ENCODE data around the gene SH3PXD2A. TPM values are rescaled to one million over a fixed set of nuclear protein-coding genes. Genes with fewer than 3 reads are reported as not detected.

Gene SH3PXD2A
- total and polyA plus RNA-seq, 10 of the 15 experiments (the other 5 are each of a cell fraction or from before 2014, with no cell fraction given), result 0.63 to 14.0 (median 4.4) TPM

DNA sequence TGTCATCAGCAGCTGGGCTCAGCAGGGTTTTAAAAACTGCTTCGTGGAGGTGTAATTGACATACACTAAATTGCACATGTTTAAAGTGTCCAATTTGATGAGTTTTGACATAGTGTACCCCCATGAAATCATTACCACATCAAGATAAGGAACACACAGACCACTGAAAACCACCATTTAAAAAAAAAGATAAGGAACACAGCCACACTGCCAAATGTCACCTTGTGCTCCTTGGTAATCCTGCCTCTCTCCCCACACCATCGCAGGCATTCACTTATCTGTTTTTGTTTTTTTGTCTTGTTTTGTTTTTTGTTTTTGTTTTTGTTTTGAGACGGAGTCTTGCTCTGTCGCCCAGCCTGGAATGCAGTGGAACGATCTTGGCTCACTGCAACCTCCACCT is 286.9 kb downstream of the SH3PXD2A start (continued):
- TF ChIP-seq, protein P1, sequence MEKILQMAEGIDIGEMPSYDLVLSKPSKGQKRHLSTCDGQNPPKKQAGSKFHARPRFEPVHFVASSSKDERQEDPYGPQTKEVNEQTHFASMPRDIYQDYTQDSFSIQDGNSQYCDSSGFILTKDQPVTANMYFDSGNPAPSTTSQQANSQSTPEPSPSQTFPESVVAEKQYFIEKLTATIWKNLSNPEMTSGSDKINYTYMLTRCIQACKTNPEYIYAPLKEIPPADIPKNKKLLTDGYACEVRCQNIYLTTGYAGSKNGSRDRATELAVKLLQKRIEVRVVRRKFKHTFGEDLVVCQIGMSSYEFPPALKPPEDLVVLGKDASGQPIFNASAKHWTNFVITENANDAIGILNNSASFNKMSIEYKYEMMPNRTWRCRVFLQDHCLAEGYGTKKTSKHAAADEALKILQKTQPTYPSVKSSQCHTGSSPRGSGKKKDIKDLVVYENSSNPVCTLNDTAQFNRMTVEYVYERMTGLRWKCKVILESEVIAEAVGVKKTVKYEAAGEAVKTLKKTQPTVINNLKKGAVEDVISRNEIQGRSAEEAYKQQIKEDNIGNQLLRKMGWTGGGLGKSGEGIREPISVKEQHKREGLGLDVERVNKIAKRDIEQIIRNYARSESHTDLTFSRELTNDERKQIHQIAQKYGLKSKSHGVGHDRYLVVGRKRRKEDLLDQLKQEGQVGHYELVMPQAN (conservative IDR thresholded peaks at IDR 0.05), result no peak
- no peak for TF ChIP-seq MTA2 (IDR thresholded peaks at IDR 0.05; ENCODE audit: low read depth)

DNA sequence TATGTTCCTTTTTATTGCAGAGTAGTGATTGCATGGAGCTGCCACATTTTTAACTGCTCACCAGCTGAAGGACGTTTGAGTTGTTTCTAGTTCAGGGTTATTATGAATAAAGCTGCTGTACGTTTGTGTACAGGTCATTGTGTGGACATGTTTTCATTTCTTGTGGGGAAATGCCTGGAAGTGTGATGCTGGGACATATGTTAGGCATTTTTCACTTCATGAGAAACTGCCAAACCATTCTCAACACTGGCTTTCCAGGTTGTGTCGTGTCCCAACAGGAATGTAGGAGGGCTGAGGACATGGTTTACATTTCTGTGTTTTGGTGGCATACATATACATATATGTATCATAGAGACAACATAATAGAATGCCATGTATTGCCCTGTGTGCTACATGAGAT is 288.8 kb downstream of the SH3PXD2A start:
- 0% methylated on average over 3 of the region's 3 CpGs for WGBS (ENCODE audit: insufficient coverage, insufficient replicate concordance, low lambda C conversion rate, missing lambda C conversion rate)
- H2AFZ ChIP-seq (ENCODE audit: control insufficient read depth, low read depth, low read length), result no peak overlapping the region
- no peaks in the 10 kb centered on the region for H3K27me3 ChIP-seq (replicated peaks in 1 of 2; ENCODE audit: control insufficient read depth in 2 of 2, insufficient read depth in 2 of 2, low read length in 1 of 2)
- no peaks in the 10 kb centered on the region for H4K20me1 ChIP-seq (ENCODE audit: control insufficient read depth, insufficient read depth)
- BruUV-seq (replicated peaks), result no TSS peak
- H3K4me1 ChIP-seq (ENCODE audit: control insufficient read depth, insufficient read depth, low read length), result no peaks in the 10 kb centered on the region
- no peaks in the 10 kb centered on the region for H3K36me3 ChIP-seq (ENCODE audit: control insufficient read depth in 2 of 2, insufficient read depth in 2 of 2, low read length in 1 of 2)
- ChIA-PET SMC1A (ENCODE audit: uncharacterized antibody, unreplicated experiment) (no interaction called here), RAD21 (ENCODE audit: unreplicated experiment) (interaction anchor here (0.5 kb wide), 1 partner anchor 730 kb away, joined by 3 read pairs; no protein-coding TSS in a partner anchor), POLR2A (no interaction called here), CTCF (interaction anchor here (1.5 to 2.8 kb wide), 2 partner anchors 73 to 120 kb away, joined by 3 to 11 read pairs; partner anchors contain the start of gene NEURL1)
- no peak for FAIRE-seq
- no peak for ATAC-seq
- no peak overlapping the region for H3K4me2 ChIP-seq (ENCODE audit: control insufficient read depth, insufficient read depth)
- no peaks in the 10 kb centered on the region for H3K9me3 ChIP-seq (replicated peaks; ENCODE audit: control insufficient read depth, insufficient read depth, low read length)
- no peak overlapping the region for H3K27ac ChIP-seq (ENCODE audit: control insufficient read depth, insufficient read depth)
- H3K79me2 ChIP-seq (ENCODE audit: control insufficient read depth, insufficient read depth, low read length), result no peaks in the 10 kb centered on the region
- intact Hi-C loops (cut with micrococcal nuclease; ENCODE audit: unreplicated experiment) (no loop called here), in situ Hi-C loops (cut with MboI) (no loop called here)
- H3K4me3 ChIP-seq, result no peak overlapping the region
- no peak for DNase-seq (ENCODE audit: low read depth, low spot score)
- H3K9ac ChIP-seq (ENCODE audit: control insufficient read depth, insufficient read depth, low read length), result no peak overlapping the region
- TF ChIP-seq, protein P2, sequence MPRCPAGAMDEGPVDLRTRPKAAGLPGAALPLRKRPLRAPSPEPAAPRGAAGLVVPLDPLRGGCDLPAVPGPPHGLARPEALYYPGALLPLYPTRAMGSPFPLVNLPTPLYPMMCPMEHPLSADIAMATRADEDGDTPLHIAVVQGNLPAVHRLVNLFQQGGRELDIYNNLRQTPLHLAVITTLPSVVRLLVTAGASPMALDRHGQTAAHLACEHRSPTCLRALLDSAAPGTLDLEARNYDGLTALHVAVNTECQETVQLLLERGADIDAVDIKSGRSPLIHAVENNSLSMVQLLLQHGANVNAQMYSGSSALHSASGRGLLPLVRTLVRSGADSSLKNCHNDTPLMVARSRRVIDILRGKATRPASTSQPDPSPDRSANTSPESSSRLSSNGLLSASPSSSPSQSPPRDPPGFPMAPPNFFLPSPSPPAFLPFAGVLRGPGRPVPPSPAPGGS (IDR thresholded peaks at IDR 0.05; ENCODE audit: borderline replicate concordance, insufficient read depth, low read depth, low read length, poor library complexity, severe bottlenecking), result no peak
- TF ChIP-seq BACH1 (IDR thresholded peaks at IDR 0.05; ENCODE audit: borderline replicate concordance), result no peak
- no peak for TF ChIP-seq RBBP5 (conservative IDR thresholded peaks at IDR 0.05)
- TF ChIP-seq, protein P3, sequence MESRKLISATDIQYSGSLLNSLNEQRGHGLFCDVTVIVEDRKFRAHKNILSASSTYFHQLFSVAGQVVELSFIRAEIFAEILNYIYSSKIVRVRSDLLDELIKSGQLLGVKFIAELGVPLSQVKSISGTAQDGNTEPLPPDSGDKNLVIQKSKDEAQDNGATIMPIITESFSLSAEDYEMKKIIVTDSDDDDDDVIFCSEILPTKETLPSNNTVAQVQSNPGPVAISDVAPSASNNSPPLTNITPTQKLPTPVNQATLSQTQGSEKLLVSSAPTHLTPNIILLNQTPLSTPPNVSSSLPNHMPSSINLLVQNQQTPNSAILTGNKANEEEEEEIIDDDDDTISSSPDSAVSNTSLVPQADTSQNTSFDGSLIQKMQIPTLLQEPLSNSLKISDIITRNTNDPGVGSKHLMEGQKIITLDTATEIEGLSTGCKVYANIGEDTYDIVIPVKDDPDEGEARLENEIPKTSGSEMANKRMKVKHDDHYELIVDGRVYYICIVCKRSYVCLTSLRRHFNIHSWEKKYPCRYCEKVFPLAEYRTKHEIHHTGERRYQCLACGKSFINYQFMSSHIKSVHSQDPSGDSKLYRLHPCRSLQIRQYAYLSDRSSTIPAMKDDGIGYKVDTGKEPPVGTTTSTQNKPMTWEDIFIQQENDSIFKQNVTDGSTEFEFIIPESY (IDR thresholded peaks at IDR 0.05), result no peak
- no peak for TF ChIP-seq JUNB (IDR thresholded peaks at IDR 0.05)
- no peak for TF ChIP-seq RFX5 (IDR thresholded peaks at IDR 0.05; ENCODE audit: low read depth, low read length)
- TF ChIP-seq CBFB (IDR thresholded peaks at IDR 0.05; ENCODE audit: low read depth), result no peak
- TF ChIP-seq HDAC2 (IDR thresholded peaks at IDR 0.05), result no peak
- no peak for TF ChIP-seq CBX3 (IDR thresholded peaks at IDR 0.05; ENCODE audit: borderline replicate concordance, low read depth)
- no peak for TF ChIP-seq GATAD2B (conservative IDR thresholded peaks at IDR 0.05; ENCODE audit: low read depth)
- TF ChIP-seq DPF2 (IDR thresholded peaks at IDR 0.05), result no peak
- TF ChIP-seq, protein P4, sequence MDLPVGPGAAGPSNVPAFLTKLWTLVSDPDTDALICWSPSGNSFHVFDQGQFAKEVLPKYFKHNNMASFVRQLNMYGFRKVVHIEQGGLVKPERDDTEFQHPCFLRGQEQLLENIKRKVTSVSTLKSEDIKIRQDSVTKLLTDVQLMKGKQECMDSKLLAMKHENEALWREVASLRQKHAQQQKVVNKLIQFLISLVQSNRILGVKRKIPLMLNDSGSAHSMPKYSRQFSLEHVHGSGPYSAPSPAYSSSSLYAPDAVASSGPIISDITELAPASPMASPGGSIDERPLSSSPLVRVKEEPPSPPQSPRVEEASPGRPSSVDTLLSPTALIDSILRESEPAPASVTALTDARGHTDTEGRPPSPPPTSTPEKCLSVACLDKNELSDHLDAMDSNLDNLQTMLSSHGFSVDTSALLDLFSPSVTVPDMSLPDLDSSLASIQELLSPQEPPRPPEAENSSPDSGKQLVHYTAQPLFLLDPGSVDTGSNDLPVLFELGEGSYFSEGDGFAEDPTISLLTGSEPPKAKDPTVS (IDR thresholded peaks at IDR 0.05; ENCODE audit: low read depth, low read length), result no peak
- no peak for TF ChIP-seq SP1 (IDR thresholded peaks at IDR 0.05; ENCODE audit: low read depth, low read length)
- TF ChIP-seq NFIC (IDR thresholded peaks at IDR 0.05; ENCODE audit: low read depth, low read length), result no peak

Data from GM12878 (cell line).